ENCODE results near the gene ISG20.
"Not testable (repeated sequence)": the region's sequence is repeated elsewhere in the genome, so short reads cannot be mapped to it uniquely, and the experiment has no call there.

Gene ISG20

GRCh38 chr15:88636654-88637053 is 2.2 kb upstream of the ISG20 start:
- Mint-ChIP-seq H3K4me3 (peak overlapping the region; percentile 82), H3K9me3 (no peaks in the 10 kb centered on the region), H3K36me3 (ENCODE audit: low read depth) (peaks cover 44% of the 10 kb centered on the region), H3K4me1 (ENCODE audit: low read depth) (peaks cover 64% of the 10 kb centered on the region), H3K27me3 (ENCODE audit: low read depth) (no peaks in the 10 kb centered on the region), H3K27ac (peak overlapping the region; percentile 97)

GRCh38 chr15:88637436-88637835 is 1.4 kb upstream of the ISG20 start:
- H3K27me3 Mint-ChIP-seq (ENCODE audit: low read depth) = no peaks in the 10 kb centered on the region
- H3K4me1 Mint-ChIP-seq (ENCODE audit: low read depth) = peaks cover 64% of the 10 kb centered on the region
- H3K4me3 Mint-ChIP-seq = peak overlapping the region; percentile 82
- no peaks in the 10 kb centered on the region for H3K9me3 Mint-ChIP-seq
- H3K27ac Mint-ChIP-seq = peak overlapping the region; percentile 97
- peaks cover 43% of the 10 kb centered on the region for H3K36me3 Mint-ChIP-seq (ENCODE audit: low read depth)

DNA sequence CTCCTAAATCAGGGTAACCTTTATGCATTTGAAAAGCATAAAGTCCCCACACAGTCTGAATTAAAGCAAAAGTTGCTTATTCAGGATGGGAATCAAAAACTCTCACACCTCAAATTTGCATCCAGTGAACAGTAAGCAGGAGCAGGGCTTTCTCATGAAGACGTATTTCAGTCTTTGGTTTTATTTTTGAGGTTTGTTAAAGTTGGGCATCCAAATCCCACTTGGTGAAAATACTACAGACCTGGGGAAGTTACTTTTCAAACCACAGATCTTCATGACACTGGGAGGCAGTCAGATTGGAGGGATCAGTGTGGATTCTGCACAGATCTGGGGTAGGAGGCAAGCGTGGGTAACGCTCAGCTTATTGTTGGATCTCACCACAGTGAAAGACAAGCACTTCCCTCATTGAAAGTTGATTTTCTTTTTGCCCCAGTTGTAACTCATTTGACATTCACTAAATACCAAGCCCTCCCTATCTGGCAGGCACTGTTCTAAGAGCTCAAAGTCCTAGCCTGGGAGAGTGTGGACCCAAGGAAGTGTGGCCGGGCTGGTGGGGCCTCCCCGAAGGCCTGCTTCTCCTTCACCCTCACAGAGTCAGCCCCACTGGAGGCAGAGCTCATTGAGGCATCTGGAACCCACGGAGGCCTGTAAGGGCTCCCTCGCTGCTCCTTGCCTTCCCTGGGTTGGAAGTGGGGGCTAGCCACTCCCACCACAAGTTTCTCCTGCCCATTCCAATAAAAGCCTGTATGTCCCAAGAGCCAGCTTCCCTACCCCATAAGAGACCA is 783 bp upstream of the ISG20 start:
- peaks cover 39% of the 10 kb centered on the region for H3K36me3 Mint-ChIP-seq (ENCODE audit: low read depth)
- no peaks in the 10 kb centered on the region for H3K27me3 Mint-ChIP-seq (ENCODE audit: low read depth)
- H3K27ac Mint-ChIP-seq = peak overlapping the region; percentile 97
- no peaks in the 10 kb centered on the region for H3K9me3 Mint-ChIP-seq
- peak overlapping the region; percentile 93 for H3K4me3 Mint-ChIP-seq
- H3K4me1 Mint-ChIP-seq (ENCODE audit: low read depth) = peaks cover 61% of the 10 kb centered on the region

DNA sequence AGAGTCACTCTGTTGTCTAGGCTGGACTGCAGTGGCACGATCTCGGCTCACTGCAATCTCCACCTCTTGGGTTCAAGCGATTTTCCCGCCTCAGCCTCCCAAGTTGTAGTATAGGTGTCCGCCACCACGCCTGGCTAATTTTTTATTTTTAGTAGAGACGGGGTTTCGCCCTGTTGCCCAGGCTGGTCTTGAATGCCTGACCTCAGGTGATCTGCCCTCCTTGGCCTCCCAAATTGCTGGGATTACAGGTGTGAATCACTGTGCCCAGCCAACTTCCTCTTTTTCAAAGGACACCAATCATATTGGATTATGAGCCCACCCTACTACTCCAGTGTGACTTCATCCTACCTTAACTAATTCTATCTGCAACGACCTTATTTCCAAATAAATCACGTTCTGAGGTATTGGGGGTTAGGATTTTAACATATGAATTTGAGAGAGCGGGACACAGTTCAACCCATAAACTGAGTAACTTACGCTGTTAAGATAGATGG is 3.2 kb downstream of the ISG20 start:
- H3K4me3 Mint-ChIP-seq = peak overlapping the region; percentile 5
- peaks cover 40% of the 10 kb centered on the region for H3K36me3 Mint-ChIP-seq (ENCODE audit: low read depth)
- no peaks in the 10 kb centered on the region for H3K9me3 Mint-ChIP-seq
- no peaks in the 10 kb centered on the region for H3K27me3 Mint-ChIP-seq (ENCODE audit: low read depth)
- H3K4me1 Mint-ChIP-seq (ENCODE audit: low read depth) = peaks cover 49% of the 10 kb centered on the region
- H3K27ac Mint-ChIP-seq = peak overlapping the region; percentile 45

DNA sequence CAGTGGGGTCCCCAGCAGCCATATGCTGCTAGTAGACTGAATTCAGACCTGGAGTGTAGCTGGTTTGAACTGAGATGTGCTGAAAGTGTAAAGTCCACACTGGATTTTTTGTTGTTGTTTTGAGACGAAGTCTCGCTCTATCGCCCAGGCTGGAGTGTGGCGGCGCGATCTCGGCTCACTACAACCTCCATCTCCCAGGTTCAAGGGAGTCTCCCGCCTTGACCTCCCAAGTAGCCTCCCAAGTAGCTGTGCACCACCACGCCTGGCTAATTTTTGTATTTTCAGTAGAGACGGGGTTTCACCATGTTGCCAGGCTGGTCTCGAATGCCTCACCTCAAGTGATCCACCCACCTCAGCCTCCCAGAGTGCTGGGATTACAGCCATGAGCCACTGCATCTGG is 3.7 kb downstream of the ISG20 start:
- peaks cover 48% of the 10 kb centered on the region for H3K4me1 Mint-ChIP-seq (ENCODE audit: low read depth)
- peaks cover 37% of the 10 kb centered on the region for H3K36me3 Mint-ChIP-seq (ENCODE audit: low read depth)
- not testable (repeated sequence) for H3K27ac Mint-ChIP-seq; H3K9me3 Mint-ChIP-seq; H3K4me3 Mint-ChIP-seq; H3K27me3 Mint-ChIP-seq (ENCODE audit: low read depth)

- Mint-ChIP-seq H3K4me1 (ENCODE audit: low read depth) (peaks cover 52% of the 10 kb centered on the region), H3K27me3 (ENCODE audit: low read depth) (no peaks in the 10 kb centered on the region), H3K36me3 (ENCODE audit: low read depth) (peaks cover 48% of the 10 kb centered on the region), H3K9me3 (no peaks in the 10 kb centered on the region), H3K4me3 (no peak overlapping the region), H3K27ac (no peak overlapping the region)
These were observed 5.9 kb downstream of the ISG20 start for GRCh38 chr15:88644741-88645140.

- Mint-ChIP-seq H3K4me3 (peak overlapping the region; percentile 0), H3K9me3 (no peaks in the 10 kb centered on the region), H3K36me3 (ENCODE audit: low read depth) (peaks cover 42% of the 10 kb centered on the region), H3K27ac (no peak overlapping the region), H3K27me3 (ENCODE audit: low read depth) (no peaks in the 10 kb centered on the region), H3K4me1 (ENCODE audit: low read depth) (peaks cover 46% of the 10 kb centered on the region)
These were observed 6.6 kb downstream of the ISG20 start for GRCh38 chr15:88645171-88646087.

- no peak overlapping the region for H3K4me3 Mint-ChIP-seq
- H3K4me1 Mint-ChIP-seq (ENCODE audit: low read depth) = peaks cover 47% of the 10 kb centered on the region
- no peak overlapping the region for H3K27ac Mint-ChIP-seq
- no peaks in the 10 kb centered on the region for H3K27me3 Mint-ChIP-seq (ENCODE audit: low read depth)
- H3K36me3 Mint-ChIP-seq (ENCODE audit: low read depth) = peaks cover 42% of the 10 kb centered on the region
- no peaks in the 10 kb centered on the region for H3K9me3 Mint-ChIP-seq
These were observed 7.2 kb downstream of the ISG20 start for GRCh38 chr15:88646088-88646405.

DNA sequence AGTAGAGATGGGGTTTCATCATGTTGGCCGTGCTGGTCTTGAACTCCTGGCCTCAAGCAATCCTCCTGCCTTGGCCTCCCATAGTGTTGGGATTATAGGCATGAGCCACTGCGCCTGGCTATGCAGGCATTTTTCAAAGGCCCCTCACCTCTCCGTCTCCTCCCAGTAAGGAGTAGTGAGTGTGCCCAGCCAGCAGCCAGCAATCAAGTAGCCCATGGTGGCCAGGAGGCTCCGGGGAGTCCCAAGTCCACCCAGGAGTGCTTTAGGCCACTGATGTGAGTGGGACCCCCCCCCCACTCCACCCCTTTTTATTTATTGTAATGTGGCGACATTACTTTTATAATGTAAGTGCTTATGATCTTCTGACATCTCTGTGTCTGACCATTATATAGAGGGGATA is 8.1 kb downstream of the ISG20 start:
- H3K27me3 Mint-ChIP-seq (ENCODE audit: low read depth) = no peaks in the 10 kb centered on the region
- no peak overlapping the region for H3K27ac Mint-ChIP-seq
- peaks cover 42% of the 10 kb centered on the region for H3K36me3 Mint-ChIP-seq (ENCODE audit: low read depth)
- no peak overlapping the region for H3K4me3 Mint-ChIP-seq
- H3K4me1 Mint-ChIP-seq (ENCODE audit: low read depth) = peaks cover 51% of the 10 kb centered on the region
- H3K9me3 Mint-ChIP-seq = no peaks in the 10 kb centered on the region

GRCh38 chr15:88647351-88648105 is 8.7 kb downstream of the ISG20 start:
- peaks cover 37% of the 10 kb centered on the region for H3K36me3 Mint-ChIP-seq (ENCODE audit: low read depth)

DNA sequence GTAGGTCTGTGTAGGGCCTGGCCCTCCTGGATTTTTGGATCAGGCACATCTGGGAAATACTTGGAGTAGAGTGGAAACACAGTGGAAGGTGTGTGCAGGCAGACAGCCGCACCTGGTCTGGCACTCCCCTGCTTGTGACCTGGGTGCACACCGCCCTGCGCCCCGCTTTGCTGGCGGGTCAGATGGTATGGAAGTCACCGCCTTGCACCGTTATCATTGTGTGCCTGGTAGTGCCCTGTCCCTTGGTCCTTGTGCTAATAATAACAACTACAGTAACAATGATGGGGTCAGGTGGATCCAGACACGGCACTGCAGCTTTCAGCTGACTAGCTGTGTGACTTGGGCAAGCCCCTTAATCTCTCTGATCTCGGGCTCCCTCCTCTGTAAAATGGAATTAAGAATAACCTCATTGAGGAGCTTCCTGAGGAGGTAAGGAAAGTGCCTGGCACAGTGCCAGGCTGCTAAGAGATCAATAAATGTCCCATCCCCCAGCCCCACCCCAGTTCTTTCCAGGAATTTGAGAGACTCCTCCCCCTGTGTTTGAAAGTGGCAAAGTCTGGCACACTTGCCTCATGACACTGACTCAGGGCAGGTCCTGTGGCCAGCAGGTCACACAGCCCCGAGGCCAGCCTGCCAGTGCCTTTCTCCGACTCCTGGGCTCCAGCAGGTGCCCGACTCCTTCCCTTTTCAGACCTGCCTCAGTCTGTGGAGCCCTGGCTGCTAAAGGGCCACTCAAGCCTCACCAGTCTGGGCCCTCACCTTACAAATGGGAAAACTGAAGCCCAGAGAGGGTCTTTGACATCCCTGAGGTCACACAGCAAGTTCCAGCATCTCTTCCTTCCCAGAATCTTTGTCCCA is 9.8 kb downstream of the ISG20 start:
- Mint-ChIP-seq H3K27ac (peak overlapping the region; percentile 78), H3K4me1 (ENCODE audit: low read depth) (peaks cover 54% of the 10 kb centered on the region), H3K4me3 (peak overlapping the region; percentile 64), H3K36me3 (ENCODE audit: low read depth) (peaks cover 43% of the 10 kb centered on the region), H3K9me3 (no peaks in the 10 kb centered on the region), H3K27me3 (ENCODE audit: low read depth) (no peaks in the 10 kb centered on the region)

More at GRCh38 chr15:88647351-88648105, 8.7 kb downstream of the ISG20 start:
- no peaks in the 10 kb centered on the region for H3K27me3 Mint-ChIP-seq (ENCODE audit: low read depth)
- H3K4me1 Mint-ChIP-seq (ENCODE audit: low read depth) = peaks cover 47% of the 10 kb centered on the region
- no peak overlapping the region for H3K4me3 Mint-ChIP-seq
- no peak overlapping the region for H3K27ac Mint-ChIP-seq
- no peaks in the 10 kb centered on the region for H3K9me3 Mint-ChIP-seq

DNA sequence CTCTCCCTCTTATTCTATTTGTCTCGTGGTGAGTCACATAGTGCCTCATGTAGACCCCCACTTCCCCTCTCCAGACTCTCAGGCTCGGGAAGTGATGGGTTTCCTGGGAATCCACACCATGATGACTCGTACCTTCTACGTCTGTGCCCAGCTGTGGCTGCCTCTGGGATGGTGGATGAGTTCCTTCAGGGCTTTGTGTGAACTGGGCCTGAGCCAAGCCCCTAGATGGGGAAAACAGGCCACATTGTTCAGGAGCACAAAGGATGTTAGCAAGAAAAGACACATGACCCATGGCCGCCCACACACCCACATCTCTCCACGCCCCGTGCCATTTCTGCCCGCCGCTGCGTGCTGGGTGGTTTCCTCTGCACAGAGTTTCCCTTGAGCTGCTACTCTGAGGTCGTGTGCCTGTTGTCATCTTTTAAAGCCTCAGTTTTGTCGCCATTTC is 10.5 kb downstream of the ISG20 start:
- Mint-ChIP-seq H3K9me3 (no peaks in the 10 kb centered on the region), H3K4me1 (ENCODE audit: low read depth) (peaks cover 52% of the 10 kb centered on the region), H3K27me3 (ENCODE audit: low read depth) (no peaks in the 10 kb centered on the region), H3K27ac (peak overlapping the region; percentile 78), H3K4me3 (peak overlapping the region; percentile 64), H3K36me3 (ENCODE audit: low read depth) (peaks cover 38% of the 10 kb centered on the region)

- H3K4me1 Mint-ChIP-seq (ENCODE audit: low read depth) = peaks cover 52% of the 10 kb centered on the region
- peak overlapping the region; percentile 78 for H3K27ac Mint-ChIP-seq
- peak overlapping the region; percentile 64 for H3K4me3 Mint-ChIP-seq
- H3K27me3 Mint-ChIP-seq (ENCODE audit: low read depth) = no peaks in the 10 kb centered on the region
- no peaks in the 10 kb centered on the region for H3K9me3 Mint-ChIP-seq
- peaks cover 40% of the 10 kb centered on the region for H3K36me3 Mint-ChIP-seq (ENCODE audit: low read depth)
These were observed 11.1 kb downstream of the ISG20 start for GRCh38 chr15:88649753-88650551.
